CD4-positive, alpha-beta T cell (primary cell): ENCODE measurements around the gene HIBADH. TPM values are rescaled to one million over a fixed set of nuclear protein-coding genes. Genes with fewer than 3 reads are reported as not detected.

ENCODE experiments used
- ATAC-seq: fragments of 200-7000 bp; cut with Tn5 transposase; one replicate; pipeline ENCODE4 v1.10.0; 2022; ENCODE audit warnings: mild to moderate bottlenecking; ENCODE audit not compliant: poor library complexity
- CTCF ChIA-PET: fragments of 350-600 bp; sonication (Branson Sonifier 250); formaldehyde crosslinking; loops from one replicate; lab custom pipeline; 2021; ENCODE audit warnings: antibody characterized with exemption, inconsistent platforms; lab: Charles Lee
- POLR2A ChIA-PET: fragments of 350-600 bp; sonication (Branson Sonifier 250); formaldehyde crosslinking; loops from one replicate; lab custom pipeline; 2021; ENCODE audit warnings: antibody characterized with exemption, inconsistent platforms; lab: Charles Lee
- DNase-seq, 14 experiments: peaks; one replicate each; pipeline ENCODE4 v3.0.0-alpha.2; 2013 to 2020; ENCODE audit warnings: mixed read lengths in 2 of 14
- H3K27ac ChIP-seq, 2 donors: one replicate each; pipeline versions ENCODE4 v1.5.1 to v1.7.0; 2013; ENCODE audit warnings: low read length in 2 of 2, low read depth in 1 of 2, mild to moderate bottlenecking in 1 of 2
- H3K27me3 ChIP-seq, 2 experiments: 1 replicate in 1 of 2; 2 replicates in 1 of 2; pipeline versions ENCODE4 v1.6.1 to v1.7.0; 2013; ENCODE audit warnings: low read length in 2 of 2, control low read depth in 1 of 2, mild to moderate bottlenecking in 1 of 2, moderate library complexity in 1 of 2; ENCODE audit not compliant: insufficient read depth in 2 of 2, control insufficient read depth in 1 of 2
- H3K36me3 ChIP-seq: one replicate; pipeline ENCODE4 v1.6.1; 2013; ENCODE audit warnings: low read length, control low read depth; ENCODE audit not compliant: insufficient read depth
- H3K4me1 ChIP-seq: one replicate; pipeline ENCODE4 v1.6.1; 2013; ENCODE audit warnings: low read length, control low read depth; ENCODE audit not compliant: insufficient read depth
- H3K4me3 ChIP-seq: one replicate; pipeline ENCODE4 v1.5.1; 2013; ENCODE audit warnings: mild to moderate bottlenecking, low read length, moderate library complexity
- H3K9me3 ChIP-seq, 2 experiments: 1 replicate in 1 of 2; 2 replicates in 1 of 2; pipeline versions ENCODE4 v1.6.1 to v1.7.0; 2013; ENCODE audit warnings: low read length in 2 of 2, mild to moderate bottlenecking in 2 of 2, control low read depth in 1 of 2, moderate library complexity in 1 of 2; ENCODE audit not compliant: control insufficient read depth in 1 of 2, insufficient read depth in 1 of 2
- H3K27ac Mint-ChIP-seq: one replicate; pipeline ENCODE4 v1.8.0; 2020; ENCODE audit warnings: mixed read lengths
- H3K27me3 Mint-ChIP-seq: one replicate; pipeline ENCODE4 v1.8.0; 2021; ENCODE audit warnings: mixed read lengths
- H3K36me3 Mint-ChIP-seq: one replicate; pipeline ENCODE4 v1.8.0; 2021; ENCODE audit warnings: low read depth, mixed read lengths
- H3K4me1 Mint-ChIP-seq: one replicate; pipeline ENCODE4 v1.8.0; 2021; ENCODE audit warnings: low read depth, mixed read lengths
- H3K4me3 Mint-ChIP-seq: one replicate; pipeline ENCODE4 v1.8.0; 2020; ENCODE audit warnings: mild to moderate bottlenecking, mixed read lengths
- H3K9me3 Mint-ChIP-seq: one replicate; pipeline ENCODE4 v1.8.0; 2020; ENCODE audit warnings: mixed read lengths
- intact Hi-C, 2 experiments: fragments of 100-400 bp; cut with DNase I in 1 of 2; cut with micrococcal nuclease in 1 of 2; formaldehyde crosslinking; loops; one replicate each; pipeline versions ENCODE4 v1.15.1 to v1.9.0; 2023 to 2025; cut with DNase I, micrococcal nuclease
- total RNA-seq, 174 experiments: library from RNA in 2 of 174; stranded (reverse) in 2 of 174; gene quantifications; one replicate each; pipeline ENCODE4 v1.2.3 and lab custom pipeline; 2021 to 2026
- TF ChIP-seq, protein P1 (sequence below): fragments of 200-600 bp; IDR thresholded peaks from one replicate; pipeline ENCODE4 v1.8.0; 2022; ENCODE audit warnings: antibody characterized with exemption, mild to moderate bottlenecking

The HIBADH gene
- total RNA-seq, 2 experiments from 2014 or later = 6.3 to 8.4 TPM

DNA sequence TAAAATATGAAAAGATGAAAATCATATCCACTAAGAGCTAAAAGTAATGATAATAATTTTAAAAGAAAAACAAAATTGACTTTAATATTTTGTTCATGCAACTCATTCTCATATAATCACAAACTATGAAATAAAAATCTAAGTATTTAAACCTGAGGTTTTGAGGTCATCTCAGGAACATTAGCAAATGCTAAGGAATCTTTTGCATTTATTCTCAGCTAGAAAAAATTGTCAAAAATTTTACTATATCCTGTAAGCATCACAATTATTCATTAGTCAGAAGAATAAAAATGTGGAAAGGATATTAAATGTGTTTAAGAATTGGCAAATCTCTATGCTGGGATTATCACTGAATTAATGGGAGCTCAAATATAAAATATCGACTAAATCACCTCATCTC is 40.5 kb upstream of the HIBADH start:
- H3K36me3 Mint-ChIP-seq = no peaks in the 10 kb centered on the region
- no peaks in the 10 kb centered on the region for H3K4me1 Mint-ChIP-seq
- Histone ChIP-seq H3K27ac (no peak overlapping the region), H3K4me1 (no peaks in the 10 kb centered on the region), H3K9me3 (no peaks in the 10 kb centered on the region), H3K27me3 (peaks cover 0 to 4% of the 10 kb centered on the region in 2 experiments), H3K36me3 (no peaks in the 10 kb centered on the region), H3K4me3 (no peak overlapping the region)
- H3K27me3 Mint-ChIP-seq = peaks cover 17% of the 10 kb centered on the region
- TF ChIP-seq, protein P1, sequence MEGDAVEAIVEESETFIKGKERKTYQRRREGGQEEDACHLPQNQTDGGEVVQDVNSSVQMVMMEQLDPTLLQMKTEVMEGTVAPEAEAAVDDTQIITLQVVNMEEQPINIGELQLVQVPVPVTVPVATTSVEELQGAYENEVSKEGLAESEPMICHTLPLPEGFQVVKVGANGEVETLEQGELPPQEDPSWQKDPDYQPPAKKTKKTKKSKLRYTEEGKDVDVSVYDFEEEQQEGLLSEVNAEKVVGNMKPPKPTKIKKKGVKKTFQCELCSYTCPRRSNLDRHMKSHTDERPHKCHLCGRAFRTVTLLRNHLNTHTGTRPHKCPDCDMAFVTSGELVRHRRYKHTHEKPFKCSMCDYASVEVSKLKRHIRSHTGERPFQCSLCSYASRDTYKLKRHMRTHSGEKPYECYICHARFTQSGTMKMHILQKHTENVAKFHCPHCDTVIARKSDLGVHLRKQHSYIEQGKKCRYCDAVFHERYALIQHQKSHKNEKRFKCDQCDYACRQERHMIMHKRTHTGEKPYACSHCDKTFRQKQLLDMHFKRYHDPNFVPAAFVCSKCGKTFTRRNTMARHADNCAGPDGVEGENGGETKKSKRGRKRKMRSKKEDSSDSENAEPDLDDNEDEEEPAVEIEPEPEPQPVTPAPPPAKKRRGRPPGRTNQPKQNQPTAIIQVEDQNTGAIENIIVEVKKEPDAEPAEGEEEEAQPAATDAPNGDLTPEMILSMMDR = no peak
- ChIA-PET CTCF (interaction anchor here (0.6 to 1.0 kb wide), 2 partner anchors 42 to 105 kb away, joined by 3 read pairs; no protein-coding TSS in a partner anchor), POLR2A (no interaction called here)
- DNase-seq = no peak
- H3K27ac Mint-ChIP-seq = no peak overlapping the region
- intact Hi-C loops = no loop called here
- ATAC-seq = no peak
- H3K9me3 Mint-ChIP-seq = no peaks in the 10 kb centered on the region
- no peak overlapping the region for H3K4me3 Mint-ChIP-seq

- intact Hi-C loops = no loop called here
- TF ChIP-seq, protein P1 = no peak
- Histone ChIP-seq H3K9me3 (no peaks in the 10 kb centered on the region), H3K4me3 (no peak overlapping the region), H3K36me3 (no peaks in the 10 kb centered on the region), H3K4me1 (no peaks in the 10 kb centered on the region), H3K27me3 (peaks cover 0 to 4% of the 10 kb centered on the region in 2 experiments), H3K27ac (no peak overlapping the region)
- Mint-ChIP-seq H3K4me3 (no peak overlapping the region), H3K27ac (no peak overlapping the region), H3K36me3 (no peaks in the 10 kb centered on the region), H3K27me3 (peaks cover 17% of the 10 kb centered on the region), H3K9me3 (no peaks in the 10 kb centered on the region), H3K4me1 (no peaks in the 10 kb centered on the region)
- DNase-seq (no peak), ATAC-seq (no peak)
- CTCF ChIA-PET = no interaction called here
- POLR2A ChIA-PET = interaction anchor here (1.3 kb wide), 1 partner anchor 38 kb away, joined by 4 read pairs; the partner anchor contains the start of gene HIBADH
Measured at GRCh38 chr7:27700501-27700900, 37.8 kb upstream of the HIBADH start.

GRCh38 chr7:27699751-27700150 is 37.1 kb upstream of the HIBADH start:
- Mint-ChIP-seq H3K27ac (no peak overlapping the region), H3K27me3 (peaks cover 15% of the 10 kb centered on the region), H3K9me3 (no peaks in the 10 kb centered on the region), H3K4me3 (no peak overlapping the region), H3K36me3 (no peaks in the 10 kb centered on the region), H3K4me1 (no peaks in the 10 kb centered on the region)
- Histone ChIP-seq H3K4me3 (no peak overlapping the region), H3K4me1 (no peaks in the 10 kb centered on the region), H3K27ac (no peak overlapping the region), H3K9me3 (no peaks in the 10 kb centered on the region), H3K36me3 (no peaks in the 10 kb centered on the region), H3K27me3 (no peaks in the 10 kb centered on the region)
- no peak for ATAC-seq
- POLR2A ChIA-PET = interaction anchor here (1.3 kb wide), 1 partner anchor 37 kb away, joined by 4 read pairs; the partner anchor contains the start of gene HIBADH
- TF ChIP-seq, protein P1 = no peak
- intact Hi-C loops = no loop called here
- no peak for DNase-seq
- CTCF ChIA-PET = no interaction called here
